IMR-90 (cell line): ENCODE results near the gene BHLHE23. TPM values are rescaled to one million over a fixed set of nuclear protein-coding genes. Genes with fewer than 3 reads are reported as not detected.

Source experiments
- ATAC-seq: fragments of 200-7000 bp; cut with Tn5 transposase; 2 replicates; pipeline ENCODE4 v1.9.1; 2020; ENCODE audit warnings: low read depth, mild to moderate bottlenecking, moderate library complexity
- BruUV-seq: library from RNA; stranded (reverse); fragments of 400-500 nt; replicated peaks from 2 replicates; lab custom pipeline; 2021; lab: Mats Ljungman, UMichigan
- CTCF ChIA-PET: fragments of 300-600 bp; formaldehyde crosslinking; extraction: SDS; loops from one replicate; lab custom pipeline; 2021; ENCODE audit warnings: antibody characterized with exemption; lab: Yijun Ruan, JAX
- POLR2A ChIA-PET: fragments of 300-600 bp; sonication (Branson Sonifier 250); formaldehyde crosslinking; loops from one replicate; lab custom pipeline; 2022; ENCODE audit warnings: antibody characterized with exemption; ENCODE audit not compliant: unreplicated experiment; lab: Charles Lee
- DNase-seq: peaks from one replicate; pipeline ENCODE4 v3.0.0; 2013
- H2AFZ ChIP-seq: replicated peaks from 2 replicates; pipeline ENCODE3; 2013; ENCODE audit warnings: low read length, mild to moderate bottlenecking; ENCODE audit not compliant: poor library complexity
- H2AK5ac ChIP-seq: 2 replicates; pipeline ENCODE4 v1.6.1; 2013; ENCODE audit warnings: low read depth, low read length, inconsistent platforms
- H2AK9ac ChIP-seq: replicated peaks from 2 replicates; pipeline ENCODE3; 2013; ENCODE audit warnings: mild to moderate bottlenecking, low read depth, low read length, moderate library complexity; ENCODE audit not compliant: poor library complexity
- H2BK120ac ChIP-seq: 2 replicates; pipeline ENCODE4 v1.6.1; 2013; ENCODE audit warnings: low read depth, low read length, inconsistent platforms
- H2BK15ac ChIP-seq: 3 replicates; pipeline ENCODE4 v1.6.1; 2013; ENCODE audit warnings: low read depth, low read length, inconsistent platforms
- H2BK20ac ChIP-seq: 2 replicates; pipeline ENCODE4 v1.6.1; 2013; ENCODE audit warnings: low read depth, mild to moderate bottlenecking, inconsistent platforms, low read length, moderate library complexity
- H2BK5ac ChIP-seq: 2 replicates; pipeline ENCODE4 v1.6.1; 2013; ENCODE audit warnings: mild to moderate bottlenecking, low read depth, low read length, inconsistent platforms; ENCODE audit not compliant: poor library complexity, severe bottlenecking
- H3K14ac ChIP-seq: replicated peaks from 2 replicates; pipeline ENCODE4 v1.6.1; 2013; ENCODE audit warnings: low read depth, low read length, inconsistent platforms
- H3K18ac ChIP-seq: 2 replicates; pipeline ENCODE4 v1.6.1; 2013; ENCODE audit warnings: low read depth, low read length, control low read depth
- H3K23ac ChIP-seq: 2 replicates; pipeline ENCODE4 v1.6.1; 2013; ENCODE audit warnings: low read depth, low read length, inconsistent platforms
- H3K27ac ChIP-seq: 2 replicates; pipeline ENCODE4 v1.5.1; 2013; ENCODE audit warnings: mild to moderate bottlenecking, control low read depth, low read length; ENCODE audit not compliant: insufficient read depth
- H3K27me3 ChIP-seq: 2 replicates; pipeline ENCODE4 v1.6.1; 2013; ENCODE audit warnings: low read length; ENCODE audit not compliant: control insufficient read depth, insufficient read depth
- H3K36me3 ChIP-seq: 2 replicates; pipeline ENCODE4 v1.6.1; 2013; ENCODE audit warnings: low read length, mixed read lengths; ENCODE audit not compliant: control insufficient read depth, insufficient read depth
- H3K4ac ChIP-seq: 2 replicates; pipeline ENCODE4 v1.6.1; 2013; ENCODE audit warnings: low read depth, low read length, inconsistent platforms
- H3K4me1 ChIP-seq: 2 replicates; pipeline ENCODE4 v1.6.1; 2013; ENCODE audit warnings: low read length, mixed read lengths; ENCODE audit not compliant: control insufficient read depth, insufficient read depth
- H3K4me2 ChIP-seq: 2 replicates; pipeline ENCODE4 v1.6.1; 2013; ENCODE audit warnings: low read depth, mild to moderate bottlenecking, control low read depth, low read length, moderate library complexity
- H3K4me3 ChIP-seq: 2 replicates; pipeline ENCODE4 v1.5.1; 2013; ENCODE audit warnings: low read depth, mild to moderate bottlenecking, control low read depth, low read length, moderate library complexity; ENCODE audit not compliant: insufficient read depth
- H3K56ac ChIP-seq: 2 replicates; pipeline ENCODE4 v1.6.1; 2013; ENCODE audit warnings: low read length, inconsistent platforms; ENCODE audit not compliant: insufficient read depth; ENCODE audit errors: extremely low read depth
- H3K79me1 ChIP-seq, 2 experiments: 2 replicates each; pipeline ENCODE4 v1.6.1; 2013; ENCODE audit warnings: low read length in 2 of 2, inconsistent platforms in 1 of 2, low read depth in 1 of 2
- H3K9ac ChIP-seq: 2 replicates; pipeline ENCODE4 v1.6.1; 2013; ENCODE audit warnings: low read depth, low read length, control low read depth
- H3K9me1 ChIP-seq: 2 replicates; pipeline ENCODE4 v1.6.1; 2013; ENCODE audit warnings: low read length, inconsistent platforms; ENCODE audit not compliant: insufficient read depth
- H3K9me3 ChIP-seq: 2 replicates; pipeline ENCODE4 v1.6.1; 2013; ENCODE audit warnings: low read length; ENCODE audit not compliant: control insufficient read depth, insufficient read depth
- H4K20me1 ChIP-seq: 2 replicates; pipeline ENCODE4 v1.6.1; 2013; ENCODE audit warnings: low read length, inconsistent platforms; ENCODE audit not compliant: insufficient read depth
- H4K5ac ChIP-seq: 2 replicates; pipeline ENCODE4 v1.6.1; 2013; ENCODE audit warnings: mild to moderate bottlenecking, low read depth, low read length, control low read depth
- H4K8ac ChIP-seq, 2 experiments: 2 replicates each; pipeline ENCODE4 v1.6.1; 2013; ENCODE audit warnings: low read depth in 2 of 2, low read length in 2 of 2, control low read depth in 1 of 2, inconsistent platforms in 1 of 2
- H4K91ac ChIP-seq: 2 replicates; pipeline ENCODE4 v1.6.1; 2013; ENCODE audit warnings: low read depth, low read length, inconsistent platforms; ENCODE audit not compliant: insufficient read depth
- BHLHE40 ChIP-seq: fragments of 150-350 bp; IDR thresholded peaks from 2 replicates; pipeline ENCODE4 v1.6.1; 2016; ENCODE audit warnings: mild to moderate bottlenecking, low read depth, low read length
- CHD1 ChIP-seq: IDR thresholded peaks from 2 replicates; pipeline ENCODE4 v1.6.1; 2012; ENCODE audit warnings: low read depth, low read length, improper control_type of control experiment
- CTCF ChIP-seq: conservative IDR thresholded peaks from 2 replicates; pipeline ENCODE4 v1.5.1; 2012; ENCODE audit warnings: mild to moderate bottlenecking, low read depth, low read length, improper control_type of control experiment
- ELK1 ChIP-seq: fragments of 150-350 bp; IDR thresholded peaks from 2 replicates; pipeline ENCODE4 v1.6.1; 2016; ENCODE audit warnings: low read depth, mild to moderate bottlenecking, low read length, moderate library complexity, borderline replicate concordance
- FOS ChIP-seq: fragments of 150-350 bp; IDR thresholded peaks from 2 replicates; pipeline ENCODE4 v1.6.1; 2016; ENCODE audit warnings: low read depth, low read length
- MAFK ChIP-seq: IDR thresholded peaks from 2 replicates; pipeline ENCODE4 v1.6.1; 2012; ENCODE audit warnings: low read depth, low read length, improper control_type of control experiment
- MAZ ChIP-seq: IDR thresholded peaks from 2 replicates; pipeline ENCODE4 v1.6.1; 2012; ENCODE audit warnings: low read depth, mild to moderate bottlenecking, low read length, improper control_type of control experiment, moderate library complexity, borderline replicate concordance
- MXI1 ChIP-seq: IDR thresholded peaks from 2 replicates; pipeline ENCODE4 v1.6.1; 2012; ENCODE audit warnings: low read depth, mild to moderate bottlenecking, low read length, moderate library complexity, borderline replicate concordance
- NFE2L2 ChIP-seq: fragments of 150-350 bp; IDR thresholded peaks from 2 replicates; pipeline ENCODE4 v1.6.1; 2016; ENCODE audit warnings: low read depth, mild to moderate bottlenecking, low read length
- POLR2A ChIP-seq: IDR thresholded peaks from 2 replicates; pipeline ENCODE4 v1.6.1; 2012; ENCODE audit warnings: mild to moderate bottlenecking, low read depth, low read length
- RAD21 ChIP-seq: IDR thresholded peaks from 2 replicates; pipeline ENCODE4 v1.6.1; 2012; ENCODE audit warnings: low read length, improper control_type of control experiment
- RCOR1 ChIP-seq: IDR thresholded peaks from 2 replicates; pipeline ENCODE4 v1.6.1; 2012; ENCODE audit warnings: mild to moderate bottlenecking, low read length, improper control_type of control experiment; ENCODE audit not compliant: insufficient replicate concordance
- RFX5 ChIP-seq: IDR thresholded peaks from 2 replicates; pipeline ENCODE4 v1.8.0; 2012; ENCODE audit warnings: low read depth, mild to moderate bottlenecking, low read length, moderate library complexity
- SMC3 ChIP-seq: fragments of 150-350 bp; IDR thresholded peaks from 2 replicates; pipeline ENCODE4 v1.6.1; 2016; ENCODE audit warnings: low read depth, mild to moderate bottlenecking, antibody characterized with exemption, low read length, moderate library complexity
- WGBS, 2 experiments: methylation state at CpG; one replicate each; pipeline versions ENCODE4 v1.1.5 to v1.1.7; 2013; ENCODE audit warnings: missing lambda C conversion rate in 2 of 2; ENCODE audit not compliant: insufficient read length in 1 of 2; ENCODE audit errors: extremely low coverage in 2 of 2; 5-methylcytosine and 5-hydroxymethylcytosine counted together
- dilution Hi-C: fragments of 300-500 bp; cut with HindIII; formaldehyde crosslinking; loops from one replicate; pipeline ENCODE4 v1.14.3; 2018; ENCODE audit warnings: low sequenced_read_pairs; ENCODE audit not compliant: unreplicated experiment
- in situ Hi-C: fragments of 300-500 bp; cut with MboI; formaldehyde crosslinking; loops from 3 replicates; pipeline ENCODE4 v1.14.3; 2019; ENCODE audit warnings: low sequenced_read_pairs, inconsistent platforms, mixed read lengths
- intact Hi-C: fragments of 100-400 bp; cut with micrococcal nuclease; formaldehyde crosslinking; loops from 2 replicates; pipeline ENCODE4 v1.10.0; 2022
- polyA plus RNA-seq, 3 experiments: library from polyadenylated mRNA; depleted of rRNA; stranded (reverse); fragments of >200 nt; gene quantifications; 2 replicates each; pipeline ENCODE4 v1.2.3, GENCODE V29; 2012; ENCODE audit warnings: low replicate concordance in 1 of 3
- total RNA-seq: library from RNA; depleted of rRNA; stranded (reverse); fragments of >200 nt; gene quantifications from 2 replicates; pipeline ENCODE4 v1.2.3, GENCODE V29; 2012
- TF ChIP-seq, protein P1 (sequence below): fragments of 150-350 bp; IDR thresholded peaks from 2 replicates; pipeline ENCODE4 v1.6.1; 2017; ENCODE audit warnings: mild to moderate bottlenecking, antibody characterized with exemption, low read length, low read depth

BHLHE23 gene
- total and polyA plus RNA-seq, 2 of the 4 experiments (the other 2 are of a cell fraction), result not detected

GRCh38 chr20:63017076-63017825 lies 10.5 kb upstream of the BHLHE23 start:
- intact Hi-C loops (no loop called here), dilution Hi-C loops (no loop called here), in situ Hi-C loops (loop anchor here (10.0 to 25.0 kb wide), 2 partner anchors 142 to 330 kb away; no protein-coding TSS in a partner anchor)
- Histone ChIP-seq H3K4me2 (no peak overlapping the region), H4K91ac (no peak overlapping the region), H3K23ac (no peak overlapping the region), H3K56ac (no peak overlapping the region), H4K5ac (no peak overlapping the region), H2BK15ac (no peak overlapping the region), H3K14ac (no peak overlapping the region), H2BK20ac (no peak overlapping the region), H3K9ac (no peak overlapping the region), H2AK9ac (no peak overlapping the region), H3K27me3 (peaks cover 74% of the 10 kb centered on the region), H2BK120ac (no peak overlapping the region), H3K4me1 (no peaks in the 10 kb centered on the region), H2BK5ac (no peak overlapping the region), H3K18ac (no peak overlapping the region), H3K79me1 (no peaks in the 10 kb centered on the region), H3K4ac (no peak overlapping the region), H3K36me3 (no peaks in the 10 kb centered on the region), H3K4me3 (no peak overlapping the region), H3K27ac (no peak overlapping the region), H3K9me3 (peaks cover 17% of the 10 kb centered on the region), H2AK5ac (no peak overlapping the region), H4K20me1 (no peaks in the 10 kb centered on the region; the same call in 1 of the 2 replicates), H4K8ac (no peak overlapping the region), H3K9me1 (no peaks in the 10 kb centered on the region), H2AFZ (no peak overlapping the region)
- ATAC-seq (no peak), DNase-seq (no peak)
- POLR2A ChIA-PET, result no interaction called here
- 30% methylated on average over 2 of the region's 22 CpGs; no CpG with 5 or more reads in 1 of the 2 experiments for WGBS, 2 experiments
- no TSS peak for BruUV-seq
- CTCF ChIA-PET, result no interaction called here
- TF ChIP-seq RAD21, result no peak
- TF ChIP-seq MAFK, result no peak
- TF ChIP-seq, protein P1, sequence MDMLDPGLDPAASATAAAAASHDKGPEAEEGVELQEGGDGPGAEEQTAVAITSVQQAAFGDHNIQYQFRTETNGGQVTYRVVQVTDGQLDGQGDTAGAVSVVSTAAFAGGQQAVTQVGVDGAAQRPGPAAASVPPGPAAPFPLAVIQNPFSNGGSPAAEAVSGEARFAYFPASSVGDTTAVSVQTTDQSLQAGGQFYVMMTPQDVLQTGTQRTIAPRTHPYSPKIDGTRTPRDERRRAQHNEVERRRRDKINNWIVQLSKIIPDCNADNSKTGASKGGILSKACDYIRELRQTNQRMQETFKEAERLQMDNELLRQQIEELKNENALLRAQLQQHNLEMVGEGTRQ, result no peak
- TF ChIP-seq ELK1, result no peak
- no peak for TF ChIP-seq SMC3
- TF ChIP-seq MXI1, result no peak
- TF ChIP-seq BHLHE40, result no peak
- TF ChIP-seq RFX5, result no peak
- no peak for TF ChIP-seq FOS
- no peak for TF ChIP-seq POLR2A
- TF ChIP-seq RCOR1, result no peak
- TF ChIP-seq CHD1, result no peak
- no peak for TF ChIP-seq MAZ
- TF ChIP-seq NFE2L2, result no peak
- TF ChIP-seq CTCF, result no peak
